Measurements from ENCODE around the gene ZC3H12D. TPM values are rescaled to one million over a fixed set of nuclear protein-coding genes. Genes with fewer than 3 reads are reported as not detected.

Gene ZC3H12D
- total RNA-seq, 1 experiment from 2014 or later = not detected

DNA sequence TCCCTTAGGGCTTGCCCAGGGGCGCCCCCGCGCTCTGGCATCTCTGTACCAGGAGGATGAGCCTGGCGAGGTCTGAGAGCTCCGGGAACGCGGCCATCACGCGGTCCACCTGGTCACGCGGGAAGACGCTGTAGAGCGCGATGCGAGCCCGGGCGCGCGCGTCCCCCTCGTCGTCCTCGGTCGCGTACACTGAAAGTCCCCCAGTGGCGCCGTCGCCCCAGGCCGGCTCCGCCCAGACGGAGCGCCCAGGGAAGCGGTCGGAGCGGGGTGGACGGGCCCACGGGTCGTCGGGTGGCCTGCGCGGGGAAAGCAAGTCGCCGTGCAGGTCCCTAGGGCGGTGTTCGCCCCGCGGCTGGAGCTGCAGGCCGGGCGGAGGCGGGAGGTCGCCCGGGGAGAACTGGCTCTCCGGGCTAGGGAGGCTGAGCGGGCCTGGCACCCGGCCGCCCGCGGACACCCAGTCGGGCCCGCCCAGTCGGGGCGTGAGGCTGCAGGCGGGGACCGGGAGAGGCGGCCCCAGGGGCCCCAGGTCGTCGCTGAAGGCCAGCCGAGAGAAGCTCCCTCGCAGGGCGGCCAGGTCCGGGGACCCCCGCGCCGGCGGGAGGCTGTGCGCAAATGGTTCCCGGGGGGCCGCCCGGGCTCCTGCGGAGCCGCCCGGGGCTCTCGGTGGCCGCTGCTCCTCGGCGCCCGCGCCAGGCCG lies 34.0 kb downstream of the ZC3H12D start:
- ATAC-seq (peak; percentile 7; the same call in 1 of the 2 replicates), DNase-seq (no peak)
- H3K27ac ChIP-seq (ENCODE audit: low read length) = no peak overlapping the region
- H3K79me2 ChIP-seq (ENCODE audit: low read length) = no peaks in the 10 kb centered on the region
- intact Hi-C loops (cut with micrococcal nuclease) = no loop called here
- TF ChIP-seq EZH2 (IDR thresholded peaks at IDR 0.05; ENCODE audit: low read length, unreplicated experiment) = no peak
- no peaks in the 10 kb centered on the region for H4K20me1 ChIP-seq (ENCODE audit: low read length)
- H3K4me2 ChIP-seq (ENCODE audit: low read length) = peak overlapping the region; percentile 31; the same call in 1 of the 2 replicates
- no TSS peak for BruUV-seq (replicated peaks)
- H3K4me3 ChIP-seq (ENCODE audit: low read length) = peak overlapping the region; percentile 43; the same call in 1 of the 2 replicates
- H3F3A ChIP-seq (ENCODE audit: low read length, unreplicated experiment) = no peaks in the 10 kb centered on the region
- no peaks in the 10 kb centered on the region for H3K27me3 ChIP-seq (ENCODE audit: low read length)
- no peaks in the 10 kb centered on the region for H3K36me3 ChIP-seq (ENCODE audit: low read depth, low read length)
- H3K9ac ChIP-seq (ENCODE audit: low read length) = no peak overlapping the region
- H2AFZ ChIP-seq (ENCODE audit: low read length) = no peak overlapping the region
- peaks cover 14% of the 10 kb centered on the region for H3K4me1 ChIP-seq (ENCODE audit: insufficient read depth, low read length)
- CTCF ChIA-PET = no interaction called here
- POLR2A ChIA-PET (ENCODE audit: unreplicated experiment) = no interaction called here
- H3K9me3 ChIP-seq (ENCODE audit: low read length) = no peaks in the 10 kb centered on the region
- no peaks in the 10 kb centered on the region for H3K9me2 ChIP-seq (replicated peaks; ENCODE audit: low read length)

DNA sequence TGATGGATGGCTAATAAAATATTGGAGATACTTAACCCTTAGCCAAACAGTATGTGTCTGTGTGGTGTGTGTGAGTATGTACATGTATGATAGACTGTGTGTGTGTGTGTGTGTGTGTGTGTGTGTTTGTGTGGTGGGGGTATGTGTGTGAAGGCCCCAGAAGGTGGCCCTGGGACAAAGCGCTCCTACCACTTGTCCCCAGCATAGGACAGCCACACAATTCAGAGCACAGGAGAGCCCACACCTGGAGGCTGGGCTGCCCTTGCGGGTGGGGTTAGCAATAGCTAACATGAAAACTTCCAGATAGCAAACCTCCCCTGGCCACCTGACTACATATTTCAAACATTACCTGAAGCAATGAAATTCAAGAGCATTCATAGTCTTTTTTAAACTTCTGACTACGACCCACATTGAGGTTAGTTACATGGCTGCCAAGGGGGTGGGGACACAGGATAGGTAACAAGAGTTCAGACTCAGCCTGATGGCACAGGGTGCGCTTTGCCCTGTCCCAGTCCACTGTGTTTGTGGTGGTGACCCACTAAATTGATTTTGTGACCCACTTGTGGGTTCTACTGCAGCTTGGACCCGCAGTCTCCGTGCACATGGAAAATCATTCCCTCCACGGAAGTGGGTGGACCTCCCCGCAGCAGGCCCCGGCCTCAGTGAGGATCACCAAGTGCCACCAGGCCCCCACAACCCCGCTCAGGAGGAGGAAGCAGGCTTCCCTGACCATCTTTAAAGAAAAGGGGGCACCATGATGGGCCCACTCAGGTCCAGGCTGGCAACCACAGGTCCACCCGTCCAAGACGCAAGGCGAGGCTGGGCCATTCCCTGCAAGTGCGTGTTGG lies 34.8 kb downstream of the ZC3H12D start:
- Histone ChIP-seq H4K20me1 (ENCODE audit: low read length) (no peaks in the 10 kb centered on the region), H3F3A (ENCODE audit: low read length, unreplicated experiment) (no peaks in the 10 kb centered on the region), H2AFZ (ENCODE audit: low read length) (no peak overlapping the region), H3K27ac (ENCODE audit: low read length) (no peak overlapping the region), H3K4me1 (ENCODE audit: insufficient read depth, low read length) (peaks cover 14% of the 10 kb centered on the region), H3K4me2 (ENCODE audit: low read length) (peak overlapping the region; percentile 31; the same call in 1 of the 2 replicates), H3K9me2 (replicated peaks; ENCODE audit: low read length) (no peaks in the 10 kb centered on the region), H3K36me3 (ENCODE audit: low read depth, low read length) (no peaks in the 10 kb centered on the region), H3K9me3 (ENCODE audit: low read length) (no peaks in the 10 kb centered on the region), H3K27me3 (ENCODE audit: low read length) (no peaks in the 10 kb centered on the region), H3K79me2 (ENCODE audit: low read length) (no peaks in the 10 kb centered on the region), H3K4me3 (ENCODE audit: low read length) (no peak overlapping the region), H3K9ac (ENCODE audit: low read length) (no peak overlapping the region)
- ATAC-seq = no peak
- DNase-seq = no peak
- POLR2A ChIA-PET (ENCODE audit: unreplicated experiment) = no interaction called here
- CTCF ChIA-PET = no interaction called here
- intact Hi-C loops (cut with micrococcal nuclease) = no loop called here
- BruUV-seq (replicated peaks) = no TSS peak
- no peak for TF ChIP-seq EZH2 (IDR thresholded peaks at IDR 0.05; ENCODE audit: low read length, unreplicated experiment)
- TF ChIP-seq EZH2phosphoT487 (IDR thresholded peaks at IDR 0.05; ENCODE audit: borderline replicate concordance, low read length) = no peak
- TF ChIP-seq, protein P1, sequence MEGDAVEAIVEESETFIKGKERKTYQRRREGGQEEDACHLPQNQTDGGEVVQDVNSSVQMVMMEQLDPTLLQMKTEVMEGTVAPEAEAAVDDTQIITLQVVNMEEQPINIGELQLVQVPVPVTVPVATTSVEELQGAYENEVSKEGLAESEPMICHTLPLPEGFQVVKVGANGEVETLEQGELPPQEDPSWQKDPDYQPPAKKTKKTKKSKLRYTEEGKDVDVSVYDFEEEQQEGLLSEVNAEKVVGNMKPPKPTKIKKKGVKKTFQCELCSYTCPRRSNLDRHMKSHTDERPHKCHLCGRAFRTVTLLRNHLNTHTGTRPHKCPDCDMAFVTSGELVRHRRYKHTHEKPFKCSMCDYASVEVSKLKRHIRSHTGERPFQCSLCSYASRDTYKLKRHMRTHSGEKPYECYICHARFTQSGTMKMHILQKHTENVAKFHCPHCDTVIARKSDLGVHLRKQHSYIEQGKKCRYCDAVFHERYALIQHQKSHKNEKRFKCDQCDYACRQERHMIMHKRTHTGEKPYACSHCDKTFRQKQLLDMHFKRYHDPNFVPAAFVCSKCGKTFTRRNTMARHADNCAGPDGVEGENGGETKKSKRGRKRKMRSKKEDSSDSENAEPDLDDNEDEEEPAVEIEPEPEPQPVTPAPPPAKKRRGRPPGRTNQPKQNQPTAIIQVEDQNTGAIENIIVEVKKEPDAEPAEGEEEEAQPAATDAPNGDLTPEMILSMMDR (conservative IDR thresholded peaks at IDR 0.05; ENCODE audit: low read depth, low read length) = no peak

DNA sequence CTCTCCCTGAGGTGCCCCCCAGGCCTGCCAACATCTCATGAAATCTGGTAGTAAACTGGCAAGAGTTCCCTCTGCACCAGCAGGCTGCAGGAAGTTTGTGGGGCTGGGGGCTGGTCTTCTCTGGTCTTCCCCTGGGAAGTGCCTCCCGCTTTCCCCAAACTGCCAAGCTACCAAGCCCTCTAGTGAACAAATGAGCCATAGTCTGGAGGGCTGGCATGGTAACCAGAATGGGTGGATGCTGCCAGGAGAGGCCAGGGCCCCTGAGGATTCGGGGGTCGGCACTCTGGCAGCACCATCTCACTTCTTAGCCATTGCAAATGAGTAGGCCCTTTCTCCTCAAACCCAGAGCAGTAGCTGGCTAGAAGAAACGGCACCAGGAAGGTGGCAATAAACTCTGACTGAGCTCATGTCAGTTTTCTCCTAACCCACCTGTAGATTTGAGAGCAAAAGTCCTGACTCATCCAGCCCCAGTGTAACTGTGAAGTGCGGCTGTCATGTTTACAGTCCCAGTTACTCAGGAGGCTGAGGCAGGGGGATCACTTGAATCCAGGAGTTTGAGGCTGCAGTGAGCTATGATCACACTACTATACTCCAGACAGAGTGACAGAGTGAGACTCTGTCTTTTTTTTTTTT lies 35.9 kb downstream of the ZC3H12D start:
- Histone ChIP-seq H3K9me2 (replicated peaks; ENCODE audit: low read length) (no peaks in the 10 kb centered on the region), H3K4me2 (ENCODE audit: low read length) (no peak overlapping the region), H4K20me1 (ENCODE audit: low read length) (no peaks in the 10 kb centered on the region), H3F3A (ENCODE audit: low read length, unreplicated experiment) (no peaks in the 10 kb centered on the region), H3K27me3 (ENCODE audit: low read length) (no peaks in the 10 kb centered on the region), H3K4me3 (ENCODE audit: low read length) (no peak overlapping the region), H3K79me2 (ENCODE audit: low read length) (no peaks in the 10 kb centered on the region), H3K9me3 (ENCODE audit: low read length) (no peaks in the 10 kb centered on the region), H3K9ac (ENCODE audit: low read length) (no peak overlapping the region), H2AFZ (ENCODE audit: low read length) (no peak overlapping the region), H3K4me1 (ENCODE audit: insufficient read depth, low read length) (peaks cover 4% of the 10 kb centered on the region), H3K27ac (ENCODE audit: low read length) (no peak overlapping the region), H3K36me3 (ENCODE audit: low read depth, low read length) (no peaks in the 10 kb centered on the region)
- no peak for DNase-seq
- intact Hi-C loops (cut with micrococcal nuclease) = no loop called here
- no peak for TF ChIP-seq EZH2phosphoT487 (IDR thresholded peaks at IDR 0.05; ENCODE audit: borderline replicate concordance, low read length)
- TF ChIP-seq, protein P1 (conservative IDR thresholded peaks at IDR 0.05; ENCODE audit: low read depth, low read length) = no peak
- ChIA-PET CTCF (no interaction called here), POLR2A (ENCODE audit: unreplicated experiment) (interaction anchor here (0.5 kb wide), 1 partner anchor 117 kb away, joined by 6 read pairs; the partner anchor contains the start of gene GINM1)
- ATAC-seq = no peak
- BruUV-seq (replicated peaks) = no TSS peak

Data from PC-3 (cell line).